K562 (cell line): Measurements from ENCODE around the gene NSDHL. TPM values are rescaled to one million over a fixed set of nuclear protein-coding genes. Genes with fewer than 3 reads are reported as not detected.

Experiments used
- ATAC-seq: fragments of 200-7000 bp; cut with Tn5 transposase; 3 replicates; pipeline ENCODE4 v1.9.1; 2020; ENCODE audit warnings: moderate library complexity
- BruUV-seq: library from RNA; stranded (reverse); fragments of 400-500 nt; replicated peaks from 2 replicates; lab custom pipeline; 2021; lab: Mats Ljungman, UMichigan
- CTCF ChIA-PET: fragments of 300-600 bp; formaldehyde crosslinking; extraction: SDS; loops from one replicate; lab custom pipeline; 2021; ENCODE audit warnings: low intra/inter-chr PET ratio; lab: Yijun Ruan, JAX
- POLR2A ChIA-PET: fragments of 300-600, 350-650 bp; sonication (Branson Sonifier 250); formaldehyde crosslinking; extraction: SDS; loops from one replicate; lab custom pipeline; 2021; ENCODE audit warnings: antibody characterized with exemption, inconsistent platforms; lab: Yijun Ruan, JAX
- DNase-seq, 4 experiments: peaks; one replicate each; pipeline versions ENCODE4 v3.0.0 to v3.0.0-alpha.2; 2011 to 2018; ENCODE audit warnings: low spot score in 3 of 4, mixed read lengths in 3 of 4; ENCODE audit errors: extremely low read depth in 1 of 4
- FAIRE-seq: peaks from 2 replicates; lab custom pipeline; 2011; peaks lifted over from hg19 to GRCh38; lab: Jason Lieb, UNC
- H2AFZ ChIP-seq: 2 replicates; pipeline ENCODE4 v1.6.0; 2011; ENCODE audit warnings: low read depth, low read length, control low read depth, inconsistent platforms
- H3K27ac ChIP-seq: fragments of 200-600 bp; 3 replicates; pipeline ENCODE4 v1.8.0; 2011; ENCODE audit warnings: low read depth, mild to moderate bottlenecking, control low read depth, inconsistent platforms, low read length, moderate library complexity, mixed read lengths; ENCODE audit errors: extremely low read depth
- H3K27me3 ChIP-seq, 2 experiments: fragments of 300-600 bp in 1 of 2; 2 replicates in 1 of 2; 3 replicates in 1 of 2; pipeline versions ENCODE4 v1.6.0 to v1.8.0; 2011; ENCODE audit warnings: inconsistent platforms in 2 of 2, low read length in 2 of 2, mild to moderate bottlenecking in 1 of 2, mixed read lengths in 1 of 2, moderate library complexity in 1 of 2; ENCODE audit not compliant: control insufficient read depth in 2 of 2, insufficient read depth in 2 of 2
- H3K36me3 ChIP-seq: fragments of 300-600 bp; 3 replicates; pipeline ENCODE4 v1.8.0; 2011; ENCODE audit warnings: mild to moderate bottlenecking, low read length, inconsistent platforms; ENCODE audit not compliant: control insufficient read depth, insufficient read depth
- H3K4me1 ChIP-seq, 2 experiments: fragments of 200-600 bp in 1 of 2; replicated peaks in 1 of 2; 2 replicates in 1 of 2; 3 replicates in 1 of 2; pipeline versions ENCODE4 v1.5.1 to v1.8.0; 2011; ENCODE audit warnings: inconsistent platforms in 2 of 2, low read length in 2 of 2, mild to moderate bottlenecking in 1 of 2, mixed read lengths in 1 of 2, moderate library complexity in 1 of 2; ENCODE audit not compliant: control insufficient read depth in 2 of 2, insufficient read depth in 2 of 2
- H3K4me2 ChIP-seq: 2 replicates; pipeline ENCODE4 v1.6.1; 2011; ENCODE audit warnings: low read length, control low read depth, inconsistent platforms, mixed read lengths; ENCODE audit not compliant: insufficient read depth
- H3K4me3 ChIP-seq: fragments of 200-600 bp; sonication (generic), shearing (Covaris generic); 2 replicates; pipeline ENCODE4 v1.5.1; 2016; ENCODE audit warnings: control low read depth, inconsistent platforms
- H3K79me2 ChIP-seq: fragments of 200-600 bp; 3 replicates; pipeline ENCODE4 v1.8.0; 2011; ENCODE audit warnings: low read length, inconsistent platforms; ENCODE audit not compliant: control insufficient read depth, insufficient read depth
- H3K9ac ChIP-seq, 2 experiments: 2 replicates each; pipeline versions ENCODE4 v1.6.0 to v1.6.1; 2011; ENCODE audit warnings: low read depth in 2 of 2, low read length in 2 of 2, control low read depth in 1 of 2, inconsistent platforms in 1 of 2, mild to moderate bottlenecking in 1 of 2, mixed read lengths in 1 of 2; ENCODE audit not compliant: insufficient read depth in 1 of 2
- H3K9me1 ChIP-seq: one replicate; pipeline ENCODE4 v1.6.0; 2011; ENCODE audit warnings: inconsistent platforms, mild to moderate bottlenecking, low read length, moderate library complexity; ENCODE audit not compliant: control insufficient read depth, insufficient read depth
- H3K9me3 ChIP-seq: replicated peaks from 2 replicates; pipeline ENCODE4 v1.5.1; 2011; ENCODE audit warnings: low read depth, low read length, inconsistent platforms; ENCODE audit not compliant: control insufficient read depth, insufficient read depth
- H4K20me1 ChIP-seq: replicated peaks from 2 replicates; pipeline ENCODE4 v1.6.1; 2011; ENCODE audit warnings: low read length, inconsistent platforms, mixed read lengths; ENCODE audit not compliant: control insufficient read depth, insufficient read depth
- CTCF ChIP-seq, 3 experiments: IDR thresholded peaks in 2 of 3; conservative IDR thresholded peaks in 1 of 3; 2 replicates each; pipeline ENCODE4 v1.5.1; 2011 to 2012; ENCODE audit warnings: low read length in 3 of 3, mild to moderate bottlenecking in 3 of 3, control low read depth in 2 of 3, improper control_type of control experiment in 1 of 3, inconsistent platforms in 1 of 3, low read depth in 1 of 3, mixed read lengths in 1 of 3, moderate library complexity in 1 of 3; ENCODE audit not compliant: insufficient read depth in 2 of 3
- EHMT2 ChIP-seq: fragments of 450-650 bp; IDR thresholded peaks from 2 replicates; pipeline ENCODE4 v1.6.1; 2018; ENCODE audit warnings: antibody characterized with exemption
- HDAC3 ChIP-seq: fragments of 450-650 bp; IDR thresholded peaks from 2 replicates; pipeline ENCODE4 v1.6.1; 2018; ENCODE audit warnings: borderline replicate concordance, mild to moderate bottlenecking, moderate library complexity; ENCODE audit not compliant: partially characterized antibody
- ILF3 ChIP-seq: fragments of 450-650 bp; IDR thresholded peaks from 2 replicates; pipeline ENCODE4 v1.6.1; 2018; ENCODE audit warnings: antibody characterized with exemption, mild to moderate bottlenecking, moderate library complexity, borderline replicate concordance
- KLF6 ChIP-seq: fragments of 250-450 bp; sonication (Bioruptor Pico); IDR thresholded peaks from 2 replicates; pipeline ENCODE4 v1.4.0; 2020; ENCODE audit warnings: mild to moderate bottlenecking, moderate library complexity, borderline replicate concordance
- LCOR ChIP-seq: sonication (generic); formaldehyde crosslinking; IDR thresholded peaks from 2 replicates; pipeline ENCODE4 v1.8.0; 2022; ENCODE audit warnings: mild to moderate bottlenecking, missing genetic modification reagents
- MCM5 ChIP-seq: fragments of 450-650 bp; IDR thresholded peaks from 2 replicates; pipeline ENCODE4 v1.6.1; 2016; ENCODE audit warnings: low read depth
- NFXL1 ChIP-seq: fragments of 450-650 bp; formaldehyde crosslinking; IDR thresholded peaks from 2 replicates; pipeline ENCODE4 v1.4.0; 2021; ENCODE audit warnings: mild to moderate bottlenecking
- PBX2 ChIP-seq, 2 experiments: IDR thresholded peaks in 1 of 2; conservative IDR thresholded peaks in 1 of 2; 2 replicates each; pipeline ENCODE4 v1.6.1; 2016; ENCODE audit warnings: low read depth in 2 of 2, mild to moderate bottlenecking in 1 of 2, missing compliant biosample characterization in 1 of 2, missing genetic modification characterization in 1 of 2, moderate library complexity in 1 of 2
- RAD21 ChIP-seq, 2 experiments: fragments of 250-450 bp in 1 of 2; fragments of 450-650 bp in 1 of 2; sonication (Bioruptor Pico) in 1 of 2; formaldehyde crosslinking in 1 of 2; IDR thresholded peaks in 1 of 2; conservative IDR thresholded peaks in 1 of 2; 2 replicates each; pipeline versions ENCODE4 v1.4.0 to v1.8.0; 2020 to 2022; ENCODE audit warnings: mild to moderate bottlenecking in 2 of 2, moderate library complexity in 1 of 2
- SIN3B ChIP-seq: fragments of 450-650 bp; IDR thresholded peaks from 2 replicates; pipeline ENCODE4 v1.6.1; 2017; ENCODE audit warnings: low read depth, mild to moderate bottlenecking, moderate library complexity
- SNIP1 ChIP-seq: fragments of 450-650 bp; IDR thresholded peaks from 2 replicates; pipeline ENCODE4 v1.7.1; 2017; ENCODE audit warnings: low read depth, mild to moderate bottlenecking
- ZC3H4 ChIP-seq: sonication (generic); formaldehyde crosslinking; IDR thresholded peaks from 2 replicates; pipeline ENCODE4 v1.9.0; 2021; ENCODE audit warnings: missing genetic modification reagents, borderline replicate concordance
- WGBS: fragments of 100-300 bp; shearing (Covaris generic); methylation state at CpG from one replicate; pipeline ENCODE4 v1.1.6; 2016; ENCODE audit warnings: low coverage, mixed read lengths; ENCODE audit not compliant: insufficient coverage; ENCODE audit errors: missing lambda C conversion rate; 5-methylcytosine and 5-hydroxymethylcytosine counted together
- in situ Hi-C: fragments of 300-500 bp; cut with MboI; formaldehyde crosslinking; loops from 4 replicates; pipeline ENCODE4 v1.15.0; 2018; ENCODE audit warnings: inconsistent platforms, mixed read lengths
- intact Hi-C: fragments of 100-400 bp; cut with micrococcal nuclease; formaldehyde crosslinking; loops from 2 replicates; pipeline ENCODE4 v1.14.2; 2022
- polyA plus RNA-seq, 8 experiments: library from polyadenylated mRNA; depleted of rRNA in 4 of 8; stranded (reverse) in 5 of 8; unstranded in 3 of 8; fragments of >200 nt; fragmentation: Nextera tagmentation in 2 of 8; fragmentation: Illumina TruSeq in 1 of 8; extraction: Ambion mirVana in 2 of 8; extraction: Trizol in 1 of 8; gene quantifications; 2 replicates each; pipeline versions ENCODE4 v1.2.1 to v1.2.3, GENCODE V29; 2011 to 2014; ENCODE audit warnings: inconsistent platforms in 1 of 8, missing spikeins in 1 of 8
- total RNA-seq, 7 experiments: library from RNA; depleted of rRNA in 6 of 7; stranded (reverse); fragments of >200 nt in 6 of 7; fragmentation: Illumina TruSeq in 2 of 7; extraction: Trizol in 2 of 7; gene quantifications; 2 replicates each; pipeline versions ENCODE4 v1.2.1 to v1.2.3, GENCODE V29; 2011 to 2021; ENCODE audit warnings: low replicate concordance in 1 of 7

The NSDHL gene
- total and polyA plus RNA-seq, 9 of the 15 experiments (the other 6 are each of a cell fraction or from before 2014, with no cell fraction given) = 22.5 to 63.4 (median 40.8) TPM

- no peak overlapping the region for H3K4me3 ChIP-seq
- no peak overlapping the region for H2AFZ ChIP-seq
- H3K4me1 ChIP-seq = no peaks in the 10 kb centered on the region
- CTCF ChIA-PET = no interaction called here
- no peaks in the 10 kb centered on the region for H4K20me1 ChIP-seq
- peak; percentile 44; the same call in 1 of the 3 replicates for ATAC-seq
- peak in 2 of 3 experiments; percentile 35 to 43; a peak in 3 of 6 replicates for TF ChIP-seq CTCF (IDR thresholded peaks at IDR 0.05 in 2 of 3, conservative IDR thresholded peaks at IDR 0.05 in 1 of 3; ENCODE audit: insufficient read depth in 2 of 3, low read depth in 1 of 3, low read length in 3 of 3)
- TF ChIP-seq HDAC3 = no peak
- TF ChIP-seq EHMT2 = no peak
- no peak for TF ChIP-seq NFXL1 (CRISPR knock-in tag)
- no peak for TF ChIP-seq ZC3H4 (CRISPR knock-in tag)
- TF ChIP-seq SIN3B = no peak
- TF ChIP-seq PBX2 (CRISPR knock-in tag; IDR thresholded peaks at IDR 0.05; ENCODE audit: low read depth) = no peak
- TF ChIP-seq PBX2 (tag; conservative IDR thresholded peaks at IDR 0.05; ENCODE audit: low read depth) = no peak
- TF ChIP-seq RAD21 (CRISPR knock-in tag; conservative IDR thresholded peaks at IDR 0.05 in 1 of 2, IDR thresholded peaks at IDR 0.05 in 1 of 2) = peak in 1 of 2 experiments; percentile 29; a peak in 1 of 4 replicates
- TF ChIP-seq SNIP1 = no peak
- TF ChIP-seq KLF6 = no peak
- no peak for TF ChIP-seq MCM5
- TF ChIP-seq LCOR (CRISPR knock-in tag) = no peak
- TF ChIP-seq ILF3 = no peak
- no peaks in the 10 kb centered on the region for H3K9me1 ChIP-seq
- no peak for DNase-seq
- no TSS peak for BruUV-seq
- peaks cover 0 to 3% of the 10 kb centered on the region in 2 experiments; a peak in 1 of 5 replicates for H3K27me3 ChIP-seq
- H3K9ac ChIP-seq = no peak overlapping the region
- 81% methylated on average over 7 of the region's 7 CpGs for WGBS
- no peaks in the 10 kb centered on the region for H3K9me3 ChIP-seq
- peaks cover 50% of the 10 kb centered on the region; the same call in 2 of the 3 replicates for H3K36me3 ChIP-seq
- intact Hi-C loops = no loop called here
- in situ Hi-C loops = no loop called here
- POLR2A ChIA-PET = no interaction called here
- no peak for FAIRE-seq
- H3K4me2 ChIP-seq = no peak overlapping the region
- H3K27ac ChIP-seq = no peak overlapping the region
- no peaks in the 10 kb centered on the region for H3K79me2 ChIP-seq
Observed at GRCh38 chrX:152869972-152870371, 39.1 kb downstream of the NSDHL start.
